Epithelial cell of prostate (primary cell): ENCODE data around the gene RRAS.
A peak's percentile ranks its signal among the peaks of the same experiment; 100 is the strongest.

Source experiments
- DNase-seq: peaks from one replicate; pipeline ENCODE4 v3.0.0-alpha.2; 2011; ENCODE audit warnings: low read depth, low spot score
- H3K27ac ChIP-seq: fragments of 450-650 bp; 2 replicates; pipeline ENCODE4 v1.5.1; 2017; ENCODE audit warnings: mild to moderate bottlenecking

RRAS gene

GRCh38 chr19:49599378-49600295, 40.3 kb downstream of the RRAS start:
- no peak overlapping the region for H3K27ac ChIP-seq
- DNase-seq, result no peak

DNA sequence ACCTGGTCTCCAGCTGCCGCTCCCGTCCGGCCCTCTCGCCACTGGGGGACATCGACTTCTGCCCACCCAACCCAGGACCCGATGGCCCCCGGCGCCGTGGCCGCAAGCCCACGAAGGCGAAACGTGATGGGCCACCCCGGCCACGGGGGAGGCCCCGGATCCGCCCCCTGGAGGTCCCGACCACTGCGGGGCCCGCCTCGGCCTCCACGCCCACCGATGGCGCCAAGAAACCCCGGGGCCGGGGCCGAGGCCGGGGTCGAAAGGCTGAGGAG, 42.3 kb downstream of the RRAS start:
- no peak overlapping the region for H3K27ac ChIP-seq
- no peak for DNase-seq

DNA sequence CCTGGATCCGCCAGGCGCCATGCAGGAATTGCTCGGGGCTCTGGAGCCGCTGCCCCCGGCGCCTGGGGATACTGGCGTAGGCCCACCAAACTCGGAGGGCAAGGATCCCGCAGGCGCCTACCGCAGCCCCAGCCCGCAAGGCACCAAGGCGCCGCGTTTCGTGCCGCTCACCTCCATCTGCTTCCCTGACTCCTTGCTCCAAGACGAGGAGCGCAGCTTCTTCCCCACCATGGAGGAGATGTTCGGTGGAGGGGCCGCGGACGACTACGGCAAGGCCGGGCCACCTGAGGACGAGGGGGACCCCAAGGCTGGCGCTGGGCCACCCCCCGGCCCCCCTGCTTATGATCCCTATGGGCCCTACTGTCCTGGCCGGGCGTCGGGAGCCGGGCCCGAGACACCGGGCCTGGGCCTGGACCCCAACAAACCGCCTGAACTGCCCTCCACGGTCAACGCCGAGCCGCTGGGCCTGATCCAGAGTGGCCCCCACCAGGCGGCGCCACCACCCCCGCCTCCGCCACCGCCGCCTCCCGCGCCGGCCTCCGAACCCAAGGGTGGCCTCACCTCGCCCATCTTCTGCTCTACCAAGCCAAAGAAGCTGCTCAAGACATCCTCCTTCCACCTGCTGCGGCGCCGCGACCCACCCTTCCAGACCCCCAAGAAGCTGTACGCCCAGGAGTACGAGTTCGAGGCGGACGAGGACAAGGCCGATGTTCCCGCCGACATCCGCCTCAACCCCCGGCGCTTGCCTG, 42.8 kb downstream of the RRAS start:
- no peak overlapping the region for H3K27ac ChIP-seq
- no peak for DNase-seq

GRCh38 chr19:49596407-49596806, 43.5 kb downstream of the RRAS start:
- no peak for DNase-seq
- H3K27ac ChIP-seq, result no peak overlapping the region

DNA sequence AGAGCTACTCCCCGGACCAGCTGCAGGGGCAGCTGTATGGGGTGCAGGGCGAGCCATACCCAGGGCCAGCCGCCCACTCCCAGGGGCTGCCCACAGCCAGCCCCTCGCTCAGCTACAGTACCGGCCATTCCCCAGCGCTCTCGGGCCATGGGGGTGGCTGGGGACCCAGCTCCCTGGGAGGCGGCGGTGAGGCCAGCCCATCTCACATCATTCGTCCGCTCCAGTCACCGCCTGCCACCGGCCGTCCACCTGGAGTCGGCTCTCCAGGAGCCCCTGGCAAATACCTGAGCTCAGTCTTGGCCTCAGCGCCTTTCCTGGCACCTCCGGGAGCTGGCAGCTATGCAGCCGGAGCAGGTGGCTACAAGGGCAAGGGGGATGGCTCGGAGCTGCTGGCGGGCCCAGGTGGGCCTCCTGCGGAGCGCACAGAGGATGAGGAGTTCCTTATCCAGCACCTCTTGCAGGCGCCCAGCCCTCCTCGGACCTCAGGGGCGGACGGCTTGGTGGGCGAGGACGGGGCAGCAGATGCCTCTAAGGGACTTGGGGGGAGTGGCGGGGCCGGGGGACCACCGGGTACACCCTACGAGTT, 44.0 kb downstream of the RRAS start:
- no peak for DNase-seq
- H3K27ac ChIP-seq, result no peak overlapping the region

DNA sequence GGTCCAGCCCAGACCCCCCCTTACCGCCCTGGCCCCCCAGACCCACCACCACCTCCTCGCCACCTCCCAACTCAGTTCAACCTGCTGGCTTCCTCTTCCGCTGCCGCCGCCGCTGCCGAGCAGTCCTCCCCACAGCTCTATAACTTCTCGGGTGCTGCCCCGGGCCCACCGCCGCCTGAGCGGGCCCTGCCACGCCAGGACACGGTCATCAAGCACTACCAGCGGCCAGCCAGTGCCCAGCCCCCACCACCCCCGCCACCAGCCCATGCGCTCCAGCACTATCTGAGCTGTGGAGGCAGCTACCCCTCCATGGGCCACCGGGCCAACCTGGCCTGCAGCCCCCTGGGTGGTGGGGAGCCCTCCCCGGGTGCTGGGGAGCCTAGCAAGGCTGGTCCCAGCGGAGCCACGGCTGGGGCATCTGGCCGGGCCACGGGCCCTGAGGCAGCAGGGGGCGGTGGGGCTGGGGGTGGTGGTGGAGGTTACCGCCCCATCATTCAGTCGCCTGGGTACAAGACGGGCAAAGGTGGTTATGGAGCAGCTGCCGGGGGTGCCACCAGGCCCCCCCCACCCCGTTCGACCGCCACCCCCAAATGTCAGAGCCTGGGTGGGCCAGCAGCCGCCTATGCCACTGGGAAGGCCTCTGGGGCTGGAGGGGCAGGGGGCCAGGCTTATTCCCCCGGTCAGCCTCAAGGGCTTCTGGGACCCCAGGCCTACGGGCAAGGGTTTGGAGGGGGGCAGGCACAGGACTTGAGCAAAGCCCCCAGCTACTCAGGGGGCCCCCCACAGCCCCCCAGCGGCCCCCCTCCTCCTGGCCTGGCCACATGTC, 44.7 kb downstream of the RRAS start:
- DNase-seq, result no peak
- no peak overlapping the region for H3K27ac ChIP-seq

GRCh38 chr19:49594157-49594992, 45.6 kb downstream of the RRAS start:
- H3K27ac ChIP-seq, result peak overlapping the region; percentile 88

GRCh38 chr19:49593233-49594113, 46.5 kb downstream of the RRAS start:
- DNase-seq, result peak; percentile 65
- H3K27ac ChIP-seq, result peak overlapping the region; percentile 88

More at GRCh38 chr19:49594157-49594992, 45.6 kb downstream of the RRAS start:
- no peak for DNase-seq

DNA sequence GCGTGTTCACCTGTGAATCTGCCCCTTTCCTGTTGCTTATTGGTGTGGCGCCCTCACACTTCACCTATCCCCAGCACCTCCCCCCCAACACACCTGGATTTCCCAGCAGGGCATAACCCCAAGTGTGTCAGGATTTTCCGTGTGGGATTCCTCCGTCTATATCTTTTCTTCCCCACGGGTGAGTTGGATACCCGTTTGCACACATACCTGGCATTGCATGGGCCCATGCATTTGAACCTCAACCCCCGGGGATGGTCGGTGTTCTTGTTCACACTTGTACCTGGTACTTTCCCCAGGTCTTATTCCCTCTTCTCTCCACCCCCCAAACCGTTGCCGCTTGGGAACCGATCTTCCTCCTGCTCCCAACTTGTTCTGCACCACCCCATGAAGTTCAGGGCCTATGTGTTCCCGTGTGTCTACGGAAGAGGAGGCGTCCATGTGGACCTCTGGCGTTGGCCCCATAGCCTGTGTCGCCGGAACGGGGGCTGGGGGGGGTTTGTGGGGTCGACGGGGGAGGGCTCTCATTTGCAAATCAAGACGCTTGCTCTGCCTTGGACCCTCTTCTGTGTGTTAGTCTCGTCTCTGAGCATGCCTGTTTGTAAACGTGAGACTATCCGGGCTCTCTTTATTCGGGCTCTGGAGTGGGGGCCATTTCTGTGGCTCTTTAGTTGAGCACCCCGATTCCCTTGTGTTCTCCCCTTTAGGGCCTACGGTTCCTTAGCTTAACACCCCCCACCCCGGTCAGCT, 47.3 kb downstream of the RRAS start:
- peak overlapping the region; percentile 88 for H3K27ac ChIP-seq
- no peak for DNase-seq

DNA sequence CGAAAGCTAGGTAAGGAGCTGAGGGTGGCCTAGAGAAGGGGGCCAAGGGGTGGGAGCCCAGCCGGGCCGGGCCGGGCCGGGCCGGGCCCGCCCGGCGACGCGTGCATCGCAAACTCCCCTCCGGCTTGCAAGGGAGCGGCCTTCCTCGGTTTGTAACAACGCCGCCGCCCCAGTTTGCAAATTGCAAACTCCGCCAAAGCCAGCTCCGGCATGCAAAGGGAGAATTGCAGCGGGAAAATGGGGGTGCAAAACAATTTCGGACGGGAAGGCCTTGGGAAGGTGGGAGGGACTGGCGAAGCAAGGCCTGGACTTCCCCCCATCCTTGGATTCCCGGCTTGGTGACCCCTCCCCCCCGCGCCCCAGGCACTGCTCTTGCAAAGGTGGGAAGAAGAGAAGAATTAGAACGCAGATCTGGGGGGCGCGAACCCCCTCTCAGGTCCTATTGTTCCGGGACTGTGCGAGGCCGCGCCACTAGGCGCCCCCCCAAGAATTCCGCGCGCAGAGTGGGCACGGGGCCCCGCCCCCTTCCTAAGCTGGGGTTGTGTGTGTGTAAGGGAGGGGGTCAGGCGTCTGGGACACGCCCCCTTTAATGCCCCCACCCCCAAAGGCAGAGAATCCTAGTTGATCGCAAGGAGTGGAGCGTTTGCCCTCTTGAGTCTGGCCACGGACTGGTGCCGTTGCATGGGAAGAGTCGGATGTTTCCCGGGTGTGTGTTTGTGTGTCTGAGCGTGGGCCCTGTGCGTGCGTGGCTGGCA, 48.0 kb downstream of the RRAS start:
- no peak for DNase-seq
- H3K27ac ChIP-seq, result peak overlapping the region; percentile 88

DNA sequence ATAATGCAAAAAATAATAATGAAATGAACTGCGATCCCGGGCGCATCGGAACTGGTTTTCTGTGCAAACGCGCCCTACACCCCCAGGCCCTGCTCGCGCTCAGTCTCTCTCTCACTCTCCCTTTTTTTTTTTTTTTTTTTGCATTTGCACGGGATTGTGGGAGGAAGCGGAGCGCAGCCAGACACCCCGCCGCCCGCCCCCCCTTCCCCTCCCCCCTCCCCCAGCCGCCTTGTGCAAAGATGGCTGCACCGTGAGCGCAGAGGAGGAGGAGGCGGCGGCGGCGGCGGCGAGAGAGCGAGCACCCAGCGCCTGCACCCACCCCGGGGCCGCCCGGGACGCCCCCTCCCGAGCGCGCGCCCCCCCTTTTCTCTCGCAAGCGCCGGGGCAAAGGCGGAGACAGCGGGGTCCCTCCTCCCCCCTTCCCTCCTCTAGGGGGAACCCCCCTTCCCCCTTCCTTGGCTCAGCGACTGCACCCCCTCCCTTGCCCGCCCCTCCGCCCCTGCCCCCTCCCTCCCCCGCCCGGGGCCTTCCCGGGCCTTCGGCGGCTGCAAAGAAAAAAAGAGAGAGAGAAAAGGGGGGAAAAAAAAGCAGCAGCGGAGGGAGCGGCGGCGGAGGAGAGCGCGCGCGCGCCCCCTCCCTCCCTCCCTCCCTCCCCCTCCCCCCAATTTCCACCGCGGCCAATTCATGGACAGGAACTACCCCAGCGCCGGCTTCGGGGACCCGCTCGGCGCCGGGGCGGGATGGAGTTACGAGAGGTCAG, 48.8 kb downstream of the RRAS start, which contains the start of gene PRR12:
PRR12 (plus strand) TSS at position 212 of the 760 bp plus-strand sequence; CDS start at position 685, 473 bp downstream.
- H3K27ac ChIP-seq, result peak within 1 kb of the TSS; percentile 88
- no peak for DNase-seq

DNA sequence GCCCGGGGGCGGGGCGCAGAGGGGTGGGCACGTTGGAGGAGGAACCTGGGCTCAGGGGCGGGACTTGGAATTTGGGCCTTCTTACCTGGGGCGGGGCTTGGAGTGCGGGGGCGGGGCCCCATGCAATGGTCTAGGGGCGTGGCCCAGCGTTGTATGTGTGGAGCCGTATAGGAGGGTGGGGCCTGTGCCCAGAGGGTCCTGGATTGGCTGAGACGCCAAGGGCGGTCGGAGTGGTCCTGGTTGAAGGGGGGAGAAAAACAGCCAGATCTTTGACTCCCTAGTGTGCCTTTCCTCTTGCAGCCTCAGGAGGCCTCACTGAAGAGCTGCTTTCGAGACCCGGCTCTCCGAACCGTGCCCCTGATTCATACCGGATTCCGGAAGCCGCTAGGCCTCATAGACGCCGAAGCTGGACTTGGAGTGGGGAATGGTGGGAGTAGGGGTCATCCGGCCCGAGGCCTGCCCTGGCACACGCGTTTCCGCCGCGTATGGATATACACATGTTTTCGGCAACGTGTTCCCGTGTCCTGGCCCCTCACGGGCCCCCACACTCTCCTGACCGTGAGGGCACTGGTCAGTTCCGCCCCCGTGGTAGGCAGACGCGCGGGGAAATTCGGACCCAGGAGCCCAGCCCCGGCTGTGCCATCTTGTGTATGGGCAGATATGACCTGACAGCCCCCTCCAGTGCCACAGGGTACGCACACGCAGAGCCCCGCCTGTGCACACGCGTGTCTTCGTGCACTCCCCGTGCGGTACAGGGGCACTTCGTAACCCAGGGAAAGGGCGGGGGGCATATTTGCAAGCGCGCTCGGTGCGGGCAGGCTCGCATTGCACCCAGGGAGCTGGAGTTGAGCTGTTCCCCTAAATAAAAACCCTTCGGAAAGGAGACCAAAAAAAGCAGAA, 49.6 kb downstream of the RRAS start:
- peak; percentile 83 for DNase-seq
- peak overlapping the region; percentile 88 for H3K27ac ChIP-seq

GRCh38 chr19:49589502-49589905, 50.4 kb downstream of the RRAS start:
- DNase-seq, result no peak
- no peak overlapping the region for H3K27ac ChIP-seq

GRCh38 chr19:49588365-49589122, 51.4 kb downstream of the RRAS start:
- no peak for DNase-seq
- H3K27ac ChIP-seq, result no peak overlapping the region

- no peak for DNase-seq
- H3K27ac ChIP-seq, result no peak overlapping the region
Measured at GRCh38 chr19:49587227-49587626, 52.7 kb downstream of the RRAS start.
